ENCODE results near the gene GNL3.

The GNL3 gene

DNA sequence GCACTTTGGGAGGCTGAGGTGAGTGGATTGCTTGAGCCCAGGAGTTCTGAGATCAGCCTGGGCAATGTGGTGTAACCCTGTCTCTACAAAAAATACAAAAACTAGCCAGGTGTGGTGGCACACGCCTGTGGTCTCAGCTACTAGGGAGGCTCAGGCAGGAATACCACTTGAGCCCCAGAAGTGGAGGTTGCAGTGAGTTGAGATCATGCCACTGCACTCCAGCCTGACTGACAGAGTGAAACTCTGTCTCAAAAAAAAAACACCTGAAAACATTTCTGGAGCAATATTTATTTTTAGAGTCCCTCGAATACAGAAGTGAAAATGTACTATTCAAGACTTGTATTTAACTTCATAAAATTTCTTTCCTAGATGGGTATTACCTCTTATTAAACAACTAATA is 24.7 kb downstream of the GNL3 start:
- Histone ChIP-seq H4K20me1 (ENCODE audit: insufficient read depth, low read length) (0 out of 2 replicates have a peak, but pooled peaks cover 6% of the 10 kb centered on the region), H3K9me3 (ENCODE audit: insufficient read depth, low read length, severe bottlenecking) (no peaks in the 10 kb centered on the region), H3K79me2 (ENCODE audit: insufficient read depth, low read length) (peaks cover 24% of the 10 kb centered on the region), H3K9ac (ENCODE audit: low read depth, low read length) (no peak overlapping the region), H3K27me3 (ENCODE audit: insufficient read depth, low read length, poor library complexity) (no peaks in the 10 kb centered on the region), H3K4me1 (ENCODE audit: insufficient read depth, low read length) (peaks cover 17% of the 10 kb centered on the region), H2AFZ (ENCODE audit: low read depth, low read length) (no peak overlapping the region), H3K27ac (ENCODE audit: low read length) (no peak overlapping the region), H3K4me3 (ENCODE audit: low read depth in 1 of 2, low read length in 2 of 2) (no peak overlapping the region), H3K36me3 (ENCODE audit: insufficient read depth, low read length) (peaks cover 38% of the 10 kb centered on the region), H3K4me2 (ENCODE audit: insufficient read depth, low read length) (no peak overlapping the region)
- TF ChIP-seq, protein P1, sequence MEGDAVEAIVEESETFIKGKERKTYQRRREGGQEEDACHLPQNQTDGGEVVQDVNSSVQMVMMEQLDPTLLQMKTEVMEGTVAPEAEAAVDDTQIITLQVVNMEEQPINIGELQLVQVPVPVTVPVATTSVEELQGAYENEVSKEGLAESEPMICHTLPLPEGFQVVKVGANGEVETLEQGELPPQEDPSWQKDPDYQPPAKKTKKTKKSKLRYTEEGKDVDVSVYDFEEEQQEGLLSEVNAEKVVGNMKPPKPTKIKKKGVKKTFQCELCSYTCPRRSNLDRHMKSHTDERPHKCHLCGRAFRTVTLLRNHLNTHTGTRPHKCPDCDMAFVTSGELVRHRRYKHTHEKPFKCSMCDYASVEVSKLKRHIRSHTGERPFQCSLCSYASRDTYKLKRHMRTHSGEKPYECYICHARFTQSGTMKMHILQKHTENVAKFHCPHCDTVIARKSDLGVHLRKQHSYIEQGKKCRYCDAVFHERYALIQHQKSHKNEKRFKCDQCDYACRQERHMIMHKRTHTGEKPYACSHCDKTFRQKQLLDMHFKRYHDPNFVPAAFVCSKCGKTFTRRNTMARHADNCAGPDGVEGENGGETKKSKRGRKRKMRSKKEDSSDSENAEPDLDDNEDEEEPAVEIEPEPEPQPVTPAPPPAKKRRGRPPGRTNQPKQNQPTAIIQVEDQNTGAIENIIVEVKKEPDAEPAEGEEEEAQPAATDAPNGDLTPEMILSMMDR (IDR thresholded peaks at IDR 0.05; ENCODE audit: borderline replicate concordance, extremely low read depth, low read length, poor library complexity, severe bottlenecking) = no peak
- TF ChIP-seq EZH2 (IDR thresholded peaks at IDR 0.05; ENCODE audit: borderline replicate concordance, low read depth, low read length, severe bottlenecking) = no peak
- ATAC-seq (ENCODE audit: insufficient read depth, low read depth) = no peak
- no peak for DNase-seq

DNA sequence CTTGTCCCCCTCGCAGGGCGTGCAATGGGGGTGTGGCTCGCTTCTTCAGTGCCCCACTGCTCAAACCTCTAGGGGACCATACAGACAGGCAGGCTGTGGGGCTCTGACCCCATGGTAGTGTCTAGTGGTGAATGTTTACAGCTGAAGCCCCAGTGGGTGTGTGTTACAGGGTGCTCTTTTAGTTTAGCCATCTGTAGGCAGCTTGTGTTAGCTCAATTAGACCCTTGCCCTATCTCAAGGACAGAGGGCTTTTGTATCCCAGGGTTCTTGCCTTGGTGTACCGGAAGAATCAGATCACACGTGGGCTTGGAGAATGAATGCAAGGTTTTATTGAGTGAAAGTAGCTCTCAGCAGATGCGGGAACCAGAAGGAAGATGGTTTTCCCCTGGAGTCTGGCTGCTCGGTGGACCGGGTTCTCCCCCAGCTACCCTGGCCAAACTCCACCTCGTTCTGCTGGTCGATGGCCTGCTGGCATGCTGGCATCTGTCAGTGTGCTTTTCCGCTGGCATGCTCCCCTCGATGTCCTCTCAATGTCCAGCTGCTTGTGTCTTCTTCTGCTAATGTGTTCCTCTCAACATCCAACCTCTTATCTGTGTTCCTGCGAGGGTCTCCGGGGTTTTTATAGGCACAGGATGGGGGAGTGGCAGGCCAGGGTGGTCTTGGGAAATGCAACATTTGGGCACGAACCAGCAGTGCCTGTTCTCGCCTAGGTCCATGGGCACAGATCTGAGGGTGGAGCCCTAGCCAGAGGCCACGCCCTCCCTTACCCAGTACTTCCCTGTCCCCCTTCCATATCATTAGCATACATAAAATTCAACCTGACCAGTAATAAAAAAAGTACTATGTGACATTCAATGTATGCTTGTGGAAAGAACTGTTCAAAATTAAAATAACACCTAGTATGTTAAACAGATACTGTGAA is 26.7 kb downstream of the GNL3 start:
- peaks cover 7% of the 10 kb centered on the region for H3K4me1 ChIP-seq (ENCODE audit: insufficient read depth, low read length)
- DNase-seq = no peak
- no peak overlapping the region for H2AFZ ChIP-seq (ENCODE audit: low read depth, low read length)
- H3K9ac ChIP-seq (ENCODE audit: low read depth, low read length) = no peak overlapping the region
- no peak for ATAC-seq (ENCODE audit: insufficient read depth, low read depth)
- TF ChIP-seq EZH2 (IDR thresholded peaks at IDR 0.05; ENCODE audit: borderline replicate concordance, low read depth, low read length, severe bottlenecking) = no peak
- TF ChIP-seq, protein P1 (IDR thresholded peaks at IDR 0.05; ENCODE audit: borderline replicate concordance, extremely low read depth, low read length, poor library complexity, severe bottlenecking) = no peak
- H3K79me2 ChIP-seq (ENCODE audit: insufficient read depth, low read length) = peaks cover 7% of the 10 kb centered on the region
- no peaks in the 10 kb centered on the region for H3K27me3 ChIP-seq (ENCODE audit: insufficient read depth, low read length, poor library complexity)
- no peak overlapping the region for H3K4me2 ChIP-seq (ENCODE audit: insufficient read depth, low read length)
- no peak overlapping the region for H3K27ac ChIP-seq (ENCODE audit: low read length)
- H4K20me1 ChIP-seq (ENCODE audit: insufficient read depth, low read length) = 0 out of 2 replicates have a peak, but pooled peaks cover under 1% of the 10 kb centered on the region
- no peak overlapping the region for H3K4me3 ChIP-seq (ENCODE audit: low read depth in 1 of 2, low read length in 2 of 2)
- peaks cover 37% of the 10 kb centered on the region for H3K36me3 ChIP-seq (ENCODE audit: insufficient read depth, low read length)
- H3K9me3 ChIP-seq (ENCODE audit: insufficient read depth, low read length, severe bottlenecking) = no peaks in the 10 kb centered on the region

DNA sequence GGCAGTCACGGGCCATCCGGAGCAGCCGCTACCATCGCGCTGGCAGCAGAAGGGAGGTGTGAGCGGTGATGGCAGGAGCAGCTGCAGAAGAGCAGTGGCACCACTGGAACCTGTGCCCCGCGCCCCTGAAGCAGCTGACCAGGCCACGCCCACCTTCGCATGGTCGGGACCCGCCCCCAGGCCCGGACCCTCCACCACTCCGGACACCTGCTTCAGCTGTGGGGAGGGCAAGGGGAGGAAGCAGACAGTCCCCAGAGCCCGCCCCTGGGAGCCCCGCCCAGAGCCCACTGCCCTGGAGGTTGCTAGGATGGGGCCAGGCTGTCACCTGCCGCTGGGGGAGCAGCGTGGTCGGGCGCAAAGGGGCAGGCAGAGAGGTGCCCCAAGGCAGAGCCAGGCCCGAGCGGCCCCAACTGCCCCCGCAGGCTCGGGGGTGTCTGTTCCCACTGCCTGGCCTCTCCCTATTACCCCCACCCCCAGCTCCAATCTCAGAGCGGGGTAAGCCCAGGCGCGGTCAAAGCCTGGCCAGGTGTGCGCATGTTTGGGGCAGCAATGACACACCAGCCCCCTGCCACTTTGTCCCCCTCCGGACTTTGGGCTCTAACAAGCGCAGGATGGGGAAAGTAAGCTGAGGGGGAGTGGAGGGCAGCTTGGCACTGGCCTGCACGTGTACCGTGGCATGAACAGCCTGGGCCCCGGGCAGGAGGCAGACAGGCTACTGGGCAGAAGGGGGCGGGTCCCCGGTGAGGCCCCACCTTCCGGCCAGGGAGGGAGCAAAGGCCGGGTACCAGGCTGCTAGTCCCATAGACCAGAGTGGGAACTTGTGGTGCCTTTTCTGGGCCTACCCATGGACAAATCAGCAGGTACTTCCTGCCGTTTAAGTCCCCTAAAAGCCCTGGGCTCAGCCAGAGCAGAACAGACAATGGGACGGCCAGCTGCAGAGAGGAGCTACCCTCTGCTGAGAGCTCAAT is 28.8 kb downstream of the GNL3 start:
- H3K9me3 ChIP-seq (ENCODE audit: insufficient read depth, low read length, severe bottlenecking) = no peaks in the 10 kb centered on the region
- H3K79me2 ChIP-seq (ENCODE audit: insufficient read depth, low read length) = no peaks in the 10 kb centered on the region
- no peaks in the 10 kb centered on the region for H3K27me3 ChIP-seq (ENCODE audit: insufficient read depth, low read length, poor library complexity)
- no peak overlapping the region for H3K4me3 ChIP-seq (ENCODE audit: low read depth in 1 of 2, low read length in 2 of 2)
- no peaks in the 10 kb centered on the region for H4K20me1 ChIP-seq (ENCODE audit: insufficient read depth, low read length)
- no peak overlapping the region for H3K9ac ChIP-seq (ENCODE audit: low read depth, low read length)
- DNase-seq (no peak), ATAC-seq (ENCODE audit: insufficient read depth, low read depth) (no peak)
- no peak overlapping the region for H2AFZ ChIP-seq (ENCODE audit: low read depth, low read length)
- H3K27ac ChIP-seq (ENCODE audit: low read length) = no peak overlapping the region
- no peak overlapping the region for H3K4me2 ChIP-seq (ENCODE audit: insufficient read depth, low read length)
- peaks cover 28% of the 10 kb centered on the region for H3K36me3 ChIP-seq (ENCODE audit: insufficient read depth, low read length)
- TF ChIP-seq, protein P1 (IDR thresholded peaks at IDR 0.05; ENCODE audit: borderline replicate concordance, extremely low read depth, low read length, poor library complexity, severe bottlenecking) = no peak
- no peak for TF ChIP-seq EZH2 (IDR thresholded peaks at IDR 0.05; ENCODE audit: borderline replicate concordance, low read depth, low read length, severe bottlenecking)
- H3K4me1 ChIP-seq (ENCODE audit: insufficient read depth, low read length) = no peaks in the 10 kb centered on the region
